ENCODE results near the gene GNA12. TPM values are rescaled to one million over a fixed set of nuclear protein-coding genes. Genes with fewer than 3 reads are reported as not detected.

Gene GNA12
- total and polyA plus RNA-seq, 2 of the 4 experiments (the other 2 are of a cell fraction), result 14.3 to 93.9 TPM

- Histone ChIP-seq H3K14ac (replicated peaks; ENCODE audit: low read depth, low read length) (no peak overlapping the region), H3K4me2 (ENCODE audit: low read depth, low read length) (no peak overlapping the region), H3K56ac (ENCODE audit: extremely low read depth, insufficient read depth, low read length) (no peak overlapping the region), H2BK20ac (ENCODE audit: low read depth, low read length) (no peak overlapping the region), H3K4me1 (ENCODE audit: control insufficient read depth, insufficient read depth, low read length) (peaks cover 9% of the 10 kb centered on the region), H2BK5ac (ENCODE audit: low read depth, low read length, poor library complexity, severe bottlenecking) (no peak overlapping the region), H2AK9ac (replicated peaks; ENCODE audit: low read depth, low read length, poor library complexity) (no peak overlapping the region), H3K9me3 (ENCODE audit: control insufficient read depth, insufficient read depth, low read length) (no peaks in the 10 kb centered on the region), H2BK120ac (ENCODE audit: low read depth, low read length) (no peak overlapping the region), H3K27ac (ENCODE audit: insufficient read depth, low read length) (no peak overlapping the region), H3K9me1 (ENCODE audit: insufficient read depth, low read length) (peaks cover 22% of the 10 kb centered on the region), H2AFZ (replicated peaks; ENCODE audit: low read length, poor library complexity) (no peak overlapping the region), H3K27me3 (ENCODE audit: control insufficient read depth, insufficient read depth, low read length) (no peaks in the 10 kb centered on the region), H3K23ac (ENCODE audit: low read depth, low read length) (no peak overlapping the region), H3K9ac (ENCODE audit: low read depth, low read length) (no peak overlapping the region), H3K79me1 (ENCODE audit: low read depth in 1 of 2, low read length in 2 of 2) (peaks cover 40 to 94% of the 10 kb centered on the region in 2 experiments), H4K8ac (ENCODE audit: low read depth in 2 of 2, low read length in 2 of 2) (no peak overlapping the region), H3K4ac (ENCODE audit: low read depth, low read length) (no peak overlapping the region), H4K20me1 (ENCODE audit: insufficient read depth, low read length) (peaks cover 58% of the 10 kb centered on the region), H4K91ac (ENCODE audit: insufficient read depth, low read depth, low read length) (no peak overlapping the region), H4K5ac (ENCODE audit: low read depth, low read length) (no peak overlapping the region), H3K18ac (ENCODE audit: low read depth, low read length) (no peak overlapping the region), H3K4me3 (ENCODE audit: insufficient read depth, low read depth, low read length) (no peak overlapping the region), H3K36me3 (ENCODE audit: control insufficient read depth, insufficient read depth, low read length) (peaks cover 19% of the 10 kb centered on the region), H2AK5ac (ENCODE audit: low read depth, low read length) (no peak overlapping the region), H2BK15ac (ENCODE audit: low read depth, low read length) (no peak overlapping the region)
- no peak for DNase-seq
- ATAC-seq (ENCODE audit: low read depth), result no peak
- ChIA-PET POLR2A (ENCODE audit: unreplicated experiment) (no interaction called here), CTCF (no interaction called here)
- dilution Hi-C loops (cut with HindIII; ENCODE audit: low sequenced_read_pairs, unreplicated experiment), result no loop called here
- WGBS, 2 experiments (ENCODE audit: extremely low coverage in 2 of 2, insufficient read length in 1 of 2), result 100% methylated on average over 1 of the region's 17 CpGs; no CpG with 5 or more reads in 1 of the 2 experiments
- intact Hi-C loops (cut with micrococcal nuclease), result no loop called here
- BruUV-seq (replicated peaks), result no TSS peak
- in situ Hi-C loops (cut with MboI; ENCODE audit: low sequenced_read_pairs), result no loop called here
- TF ChIP-seq MAFK (IDR thresholded peaks at IDR 0.05; ENCODE audit: low read depth, low read length), result no peak
- no peak for TF ChIP-seq MXI1 (IDR thresholded peaks at IDR 0.05; ENCODE audit: borderline replicate concordance, low read depth, low read length)
- TF ChIP-seq CEBPB (IDR thresholded peaks at IDR 0.05; ENCODE audit: low read depth, low read length), result peak; percentile 23; the same call in 1 of the 2 replicates
Measured at GRCh38 chr7:2834748-2835441, 9.2 kb downstream of the GNA12 start.

Data from IMR-90 (cell line).